GM19351 (cell line): Measurements from ENCODE around the gene PNN.
"Not testable (repeated sequence)": the region's sequence is repeated elsewhere in the genome, so short reads cannot be mapped to it uniquely, and the experiment has no call there.

Source experiments
- ATAC-seq: cut with Tn5 transposase; IDR thresholded peaks from one replicate; pipeline ENCODE4 v1.9.1; 2021; ENCODE audit warnings: mild to moderate bottlenecking, moderate library complexity; ENCODE audit not compliant: unreplicated experiment

Gene PNN

GRCh38 chr14:39180553-39180952 is 5.5 kb downstream of the PNN start:
- ATAC-seq, result no peak

GRCh38 chr14:39181026-39181692 is 6.1 kb downstream of the PNN start:
- ATAC-seq, result no peak

- no peak for ATAC-seq
These were observed 6.6 kb downstream of the PNN start for GRCh38 chr14:39181693-39182047.

GRCh38 chr14:39182770-39183684 is 8.0 kb downstream of the PNN start:
- ATAC-seq, result no peak

- ATAC-seq, result not testable (repeated sequence)
These were observed 8.6 kb downstream of the PNN start for GRCh38 chr14:39183685-39184003.

- no peak for ATAC-seq
These were observed 9.7 kb downstream of the PNN start for GRCh38 chr14:39184628-39185255.

GRCh38 chr14:39185256-39186049 is 10.4 kb downstream of the PNN start:
- no peak for ATAC-seq

GRCh38 chr14:39186941-39187525 is 12.0 kb downstream of the PNN start:
- no peak for ATAC-seq

- ATAC-seq, result no peak
These were observed 28.9 kb downstream of the PNN start for GRCh38 chr14:39203659-39204606.

GRCh38 chr14:39207430-39207829 is 32.4 kb downstream of the PNN start:
- not testable (repeated sequence) for ATAC-seq

- ATAC-seq, result no peak
These were observed 36.2 kb downstream of the PNN start for GRCh38 chr14:39211109-39211741.

GRCh38 chr14:39212034-39212433 is 37.0 kb downstream of the PNN start:
- no peak for ATAC-seq

GRCh38 chr14:39212693-39213092 is 37.6 kb downstream of the PNN start:
- no peak for ATAC-seq

GRCh38 chr14:39217214-39217879 is 42.3 kb downstream of the PNN start:
- ATAC-seq, result no peak

- ATAC-seq, result no peak
These were observed 43.2 kb downstream of the PNN start for GRCh38 chr14:39218171-39218769.

GRCh38 chr14:39219075-39219499 is 44.0 kb downstream of the PNN start:
- ATAC-seq, result no peak

GRCh38 chr14:39220473-39220872 is 45.4 kb downstream of the PNN start:
- not testable (repeated sequence) for ATAC-seq

- ATAC-seq, result no peak
These were observed 53.0 kb downstream of the PNN start for GRCh38 chr14:39228044-39228443.
